Measurements from ENCODE around the gene UBR1.

DNA sequence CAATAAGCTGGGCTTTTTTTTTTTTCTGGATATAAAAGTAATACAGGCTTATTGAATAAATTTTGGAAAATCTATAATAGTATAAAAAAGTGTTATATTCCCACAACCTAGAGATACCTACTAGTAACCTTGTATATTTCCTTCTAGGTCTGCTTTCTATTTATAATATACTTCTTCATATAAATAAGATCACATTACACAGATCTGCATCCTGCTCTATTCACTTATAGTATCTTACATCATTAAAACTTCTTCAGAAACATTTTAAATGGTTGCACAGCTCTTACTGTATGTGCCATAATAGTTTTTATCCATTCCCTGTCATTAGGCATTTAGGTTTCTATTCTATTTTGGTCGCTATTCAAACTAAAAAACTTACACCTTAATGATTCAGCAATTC lies 98.3 kb downstream of the UBR1 start:
- TF ChIP-seq EZH2 (IDR thresholded peaks at IDR 0.05) (no peak), POLR2AphosphoS5 (IDR thresholded peaks at IDR 0.05; ENCODE audit: borderline replicate concordance, low read depth, low read length) (no peak), FOXP2 (optimal IDR thresholded peaks at IDR 0.05; ENCODE audit: control extremely low read depth, extremely low read length, insufficient read depth) (no peak)
